ENCODE measurements around the gene EIF5.
A peak's percentile ranks its signal among the peaks of the same experiment; 100 is the strongest.

EIF5 gene

DNA sequence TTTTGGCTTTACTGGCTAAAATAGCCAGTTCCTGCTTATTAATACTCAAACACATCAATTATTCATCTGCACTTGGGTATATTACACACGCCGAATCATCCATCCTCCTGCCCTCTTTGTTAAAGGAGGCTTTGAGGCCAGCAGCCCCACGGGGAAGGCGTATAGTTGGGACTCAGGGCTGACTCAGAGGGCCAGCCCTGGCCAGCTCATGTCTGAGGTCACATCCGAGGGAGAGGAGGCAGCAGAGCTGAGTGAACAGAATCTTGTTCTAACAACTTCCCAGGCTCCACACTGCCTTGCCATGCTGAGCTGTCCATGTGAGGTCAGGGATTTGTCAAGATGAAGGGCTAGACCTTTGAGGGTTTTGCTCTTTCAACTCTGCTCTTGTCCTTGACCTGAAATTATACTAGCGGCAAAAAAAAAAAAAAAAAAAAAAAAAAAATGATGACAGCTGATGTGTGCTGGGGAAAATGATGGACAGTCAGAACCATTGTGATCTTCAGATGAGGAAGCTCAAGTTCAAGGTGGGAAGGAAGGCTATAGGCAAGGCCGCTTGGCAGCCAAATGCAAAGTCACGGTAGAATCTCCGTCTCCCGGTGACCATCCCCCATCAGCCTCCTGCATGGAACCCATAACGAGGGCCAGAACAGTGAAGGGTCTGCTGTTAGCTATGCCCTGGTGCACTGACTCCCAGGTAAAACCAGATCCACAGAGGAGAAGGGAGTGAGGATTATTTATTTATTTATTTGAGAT, 38.7 kb downstream of the EIF5 start:
- DNase-seq = no peak

DNA sequence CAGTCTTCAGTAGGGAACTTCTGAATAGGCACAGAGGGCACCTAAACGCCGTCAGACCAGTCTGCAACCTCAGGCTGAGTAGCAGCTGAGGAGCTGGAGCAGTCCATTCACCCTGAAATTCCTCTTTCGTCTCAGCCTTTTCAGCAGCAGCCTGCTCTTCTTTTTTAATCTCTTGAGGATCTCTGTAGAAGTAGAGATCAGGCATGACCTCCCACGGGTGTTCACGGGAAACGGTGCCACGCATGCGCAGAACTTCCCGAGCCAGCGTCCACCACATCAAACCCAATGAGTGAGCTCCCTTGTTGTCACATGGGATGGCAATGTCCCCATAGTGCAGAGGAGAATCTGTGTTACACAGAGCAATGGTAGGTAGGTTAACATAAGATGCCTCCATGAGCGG, 40.1 kb downstream of the EIF5 start:
- DNase-seq = no peak

DNA sequence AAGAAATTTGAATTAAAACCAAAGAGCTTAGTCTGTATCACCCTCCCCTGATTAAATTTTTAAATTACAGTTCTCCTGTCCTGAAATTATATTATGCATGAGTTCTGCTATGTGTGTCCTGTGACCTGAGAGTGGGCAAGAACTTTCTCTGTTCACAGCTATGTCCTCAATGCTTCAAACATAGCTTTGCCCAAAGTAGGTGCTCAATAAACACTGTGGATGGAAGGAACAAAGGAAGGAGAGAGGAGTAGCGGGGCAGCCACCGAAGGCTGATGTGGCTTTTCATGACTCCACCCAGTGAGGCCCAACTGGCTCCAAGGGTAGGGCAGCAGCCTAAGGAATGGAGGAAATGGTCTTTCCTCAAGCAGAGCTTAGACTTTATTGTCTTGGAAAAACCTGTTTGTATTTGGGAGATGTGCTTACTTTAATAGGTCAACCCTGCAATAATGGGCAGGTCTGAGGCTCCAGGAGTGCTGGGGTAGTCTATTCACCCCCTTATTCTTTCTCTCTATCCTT, 43.5 kb downstream of the EIF5 start:
- DNase-seq = no peak

DNA sequence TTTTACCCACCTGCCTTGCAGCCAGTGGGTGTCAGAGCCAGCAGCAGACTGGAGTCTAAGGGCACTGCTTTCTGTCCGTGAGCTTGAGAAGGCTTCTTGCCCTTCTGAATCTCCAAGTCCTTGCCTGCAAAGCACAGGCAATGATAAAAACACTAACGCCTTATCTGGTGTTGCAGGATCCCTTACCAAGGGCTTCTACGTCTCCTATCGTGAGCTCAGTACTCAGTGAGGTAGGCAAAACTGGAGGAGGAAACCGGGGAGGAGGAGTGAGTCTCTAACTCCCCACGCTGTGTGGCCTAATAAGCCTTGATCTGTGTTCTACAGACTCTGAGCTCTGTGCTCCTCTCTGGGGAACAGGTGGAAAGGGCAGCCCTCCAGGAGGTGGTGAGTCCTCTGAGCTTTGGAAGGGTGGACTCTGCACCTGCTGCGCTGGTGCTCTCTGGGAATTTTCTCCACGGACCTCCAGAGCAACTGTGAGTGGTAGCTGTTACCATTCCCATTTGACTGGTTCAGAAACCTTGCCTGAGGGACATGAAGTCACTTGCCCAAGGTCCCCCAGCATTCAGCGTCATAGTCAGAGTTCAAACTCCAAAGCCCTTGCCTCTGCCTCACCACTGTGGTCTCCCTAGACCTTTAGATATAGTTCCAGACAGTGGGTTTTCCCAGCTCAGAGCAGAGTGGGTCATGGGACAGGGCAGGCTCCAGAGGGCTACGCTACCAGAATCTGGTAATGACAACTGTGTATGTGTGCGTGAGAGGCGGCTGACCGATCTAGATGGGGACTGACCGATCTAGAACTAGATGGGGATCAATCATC, 44.2 kb downstream of the EIF5 start:
- no peak for DNase-seq

DNA sequence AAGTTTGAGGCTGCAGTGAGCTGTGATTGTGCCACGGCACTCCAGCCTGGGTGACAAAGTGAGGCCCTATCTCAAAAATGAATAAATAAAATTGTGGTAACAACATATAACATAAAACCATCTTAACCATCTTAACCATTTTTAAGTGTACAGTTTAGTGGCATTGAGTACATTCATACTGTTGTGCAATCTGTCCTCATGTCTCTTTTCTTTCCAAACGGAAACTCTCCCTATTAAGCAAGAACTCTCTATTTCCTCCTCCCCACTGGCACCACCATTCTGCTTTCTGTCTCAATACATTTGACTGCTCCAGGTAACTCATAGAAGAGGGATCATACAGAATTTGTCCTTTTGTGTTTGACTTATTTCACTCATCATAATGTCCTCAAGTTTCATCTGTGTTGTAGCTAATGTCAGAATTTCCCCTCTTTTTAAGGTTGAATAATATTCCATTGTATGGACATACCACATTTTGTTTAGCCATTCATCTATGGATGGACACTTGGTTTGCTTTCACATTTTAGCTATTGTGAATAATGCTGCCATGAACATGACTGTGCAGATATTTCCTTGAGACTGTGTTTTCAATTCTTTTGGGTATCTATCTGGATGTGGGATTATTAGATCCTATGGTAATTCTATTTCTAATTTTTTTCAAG, 46.8 kb downstream of the EIF5 start:
- DNase-seq = no peak

DNA sequence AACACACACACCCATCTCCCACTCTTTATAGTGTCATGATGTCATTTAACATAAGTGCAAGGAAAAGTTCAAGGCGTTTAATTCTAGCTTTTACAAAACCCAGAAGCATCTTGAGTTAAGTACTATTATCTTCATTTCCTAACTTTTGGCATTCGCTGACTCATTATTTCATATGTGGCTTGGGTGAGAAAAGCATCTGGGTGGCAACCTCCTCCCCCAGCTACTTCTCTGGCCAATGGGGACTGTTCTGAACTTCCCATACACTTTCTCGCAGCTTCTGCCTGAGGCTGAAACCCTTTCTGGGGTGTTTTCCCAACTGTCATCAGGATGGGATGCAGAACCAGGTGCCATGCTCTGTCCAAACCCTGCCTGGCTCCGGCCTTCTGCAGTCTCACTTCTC, 48.3 kb downstream of the EIF5 start:
- DNase-seq = no peak

DNA sequence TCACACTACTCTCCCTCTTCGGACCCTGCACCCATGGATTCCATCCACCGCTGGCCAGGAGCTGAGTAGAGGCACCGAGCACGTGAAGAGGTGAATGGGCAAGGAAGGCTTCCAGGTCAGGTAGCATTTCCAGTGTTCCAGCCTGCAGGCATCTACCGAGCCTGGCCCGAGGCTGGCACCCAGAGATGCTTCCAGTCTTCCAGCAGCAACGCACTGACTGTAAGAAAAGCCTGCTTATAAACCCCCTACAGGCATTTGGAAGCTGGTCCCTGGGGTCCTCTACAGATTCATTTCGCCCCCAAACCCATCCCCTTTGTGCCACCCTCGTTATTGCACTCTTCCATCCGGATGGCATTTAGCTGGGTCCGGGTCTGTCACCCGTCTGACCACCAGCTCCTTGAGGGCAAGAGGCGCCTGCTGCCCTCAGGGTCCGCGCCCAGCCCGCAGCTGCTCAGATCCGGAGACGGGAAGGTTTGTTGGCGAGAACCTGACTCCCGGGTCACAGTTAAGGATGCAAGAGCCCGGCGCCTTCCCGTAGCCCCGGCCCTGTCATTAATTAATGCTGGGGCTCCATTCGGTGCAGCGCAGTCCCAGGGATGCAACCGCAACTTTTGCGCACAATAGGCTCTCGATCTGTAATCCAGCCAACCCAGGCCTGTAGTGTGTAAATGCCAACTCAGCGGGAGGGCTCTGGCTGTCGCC, 50.6 kb downstream of the EIF5 start:
- DNase-seq = no peak

DNA sequence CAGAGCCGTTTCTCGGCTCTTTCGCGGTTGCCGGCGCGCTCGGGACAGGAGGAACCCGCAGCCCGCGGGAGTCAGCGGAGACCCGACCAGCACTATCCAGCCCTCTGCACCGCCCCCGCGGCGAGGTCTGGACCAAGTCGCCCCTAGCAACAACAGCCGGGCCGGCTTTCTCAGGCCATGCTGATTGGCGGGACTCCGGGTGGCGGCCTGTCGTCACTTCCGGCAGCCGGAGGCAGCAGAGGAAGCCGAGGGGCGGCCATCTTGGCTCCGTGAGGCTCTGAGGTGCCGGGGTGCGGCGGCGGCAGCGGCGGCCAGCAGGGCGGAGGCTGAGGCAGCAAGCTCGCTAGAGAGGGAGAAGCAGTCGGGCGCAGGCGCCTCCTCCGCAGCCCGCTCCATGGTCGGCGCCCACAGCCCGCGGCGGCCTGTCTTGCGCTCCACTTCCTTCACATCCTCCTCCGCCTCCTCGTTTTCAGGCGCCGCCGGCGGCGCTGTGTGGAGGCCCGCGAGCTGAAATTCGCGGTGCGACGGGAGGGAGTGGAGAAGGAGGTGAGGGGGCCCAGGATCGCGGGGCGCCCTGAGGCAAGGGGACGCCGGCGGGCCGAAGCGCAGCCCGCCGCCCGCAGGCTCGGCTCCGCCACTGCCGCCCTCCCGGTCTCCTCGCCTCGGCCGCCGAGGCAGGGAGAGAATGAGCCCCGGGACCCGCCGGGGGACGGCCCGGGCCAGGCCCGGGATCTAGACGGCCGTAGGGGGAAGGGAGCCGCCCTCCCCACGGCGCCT, 51.3 kb downstream of the EIF5 start, which contains the start of gene MARK3:
Gene MARK3, plus strand, starts transcription at position 264 of the 777 bp plus-strand sequence. CDS start 615 bp downstream, outside the sequence.
- peak; percentile 91 for DNase-seq

DNA sequence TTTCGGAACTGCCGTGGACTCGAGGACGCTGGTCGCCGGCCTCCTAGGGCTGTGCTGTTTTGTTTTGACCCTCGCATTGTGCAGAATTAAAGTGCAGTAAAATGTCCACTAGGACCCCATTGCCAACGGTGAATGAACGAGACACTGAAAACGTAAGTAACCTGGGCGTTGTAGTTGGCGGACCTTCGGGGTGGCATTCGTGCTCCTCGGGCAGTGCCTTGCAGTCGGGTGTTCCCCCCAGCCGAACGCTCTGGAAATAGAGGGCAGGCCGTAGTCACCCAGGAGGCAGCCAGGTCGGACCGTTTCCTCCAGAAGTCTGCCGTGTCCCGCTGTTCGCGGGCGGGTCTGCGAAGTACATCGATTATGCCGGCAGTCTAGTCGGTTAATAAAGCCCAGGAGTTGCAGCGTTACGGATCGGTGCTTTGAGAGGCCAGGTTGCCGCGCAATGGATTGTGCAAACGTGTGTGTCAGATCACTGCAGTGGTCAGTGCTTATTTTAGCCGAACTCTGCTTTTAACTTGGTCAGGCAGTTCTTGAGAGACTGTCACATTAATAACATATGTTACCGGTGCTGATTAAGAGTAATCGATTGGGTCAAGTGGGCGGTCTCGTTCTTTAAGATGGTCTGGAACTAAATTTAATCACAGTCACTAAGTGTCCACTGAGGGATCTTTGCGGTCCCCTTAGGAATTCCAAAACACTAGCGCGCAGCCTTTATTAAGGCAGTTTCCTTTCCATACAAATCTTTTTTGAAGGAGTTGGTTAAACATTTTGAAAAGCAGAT, 52.1 kb downstream of the EIF5 start:
- peak; percentile 35 for DNase-seq

DNA sequence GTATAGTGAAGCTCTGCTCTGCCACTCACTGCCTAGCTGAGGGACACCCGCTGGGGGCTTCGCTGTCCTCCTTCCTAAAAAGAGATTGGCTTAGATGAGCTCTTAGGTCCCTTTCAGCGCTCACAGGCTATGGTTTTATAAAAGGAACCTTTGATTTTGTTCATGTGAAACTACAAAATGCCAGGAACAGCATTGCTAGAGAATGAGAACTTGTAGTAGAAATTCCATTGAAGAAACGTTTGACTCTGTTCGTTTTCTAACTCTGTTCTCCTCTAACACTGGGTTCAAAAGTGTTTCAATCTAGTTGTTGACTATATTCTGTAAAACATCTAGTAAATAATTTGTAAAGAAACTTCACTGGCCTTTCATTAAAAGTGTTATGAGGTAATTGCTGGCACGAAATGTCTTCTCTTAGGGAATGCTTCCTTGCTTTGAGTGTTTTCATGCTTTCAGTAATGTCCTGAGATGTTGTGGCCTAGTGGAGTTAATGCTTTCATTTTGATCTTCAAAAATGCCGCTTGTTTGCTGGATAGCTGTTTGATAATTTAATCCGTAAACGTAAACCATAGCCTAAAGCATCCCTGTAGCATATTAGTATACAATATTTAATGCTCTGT, 52.8 kb downstream of the EIF5 start:
- DNase-seq = peak; percentile 43

DNA sequence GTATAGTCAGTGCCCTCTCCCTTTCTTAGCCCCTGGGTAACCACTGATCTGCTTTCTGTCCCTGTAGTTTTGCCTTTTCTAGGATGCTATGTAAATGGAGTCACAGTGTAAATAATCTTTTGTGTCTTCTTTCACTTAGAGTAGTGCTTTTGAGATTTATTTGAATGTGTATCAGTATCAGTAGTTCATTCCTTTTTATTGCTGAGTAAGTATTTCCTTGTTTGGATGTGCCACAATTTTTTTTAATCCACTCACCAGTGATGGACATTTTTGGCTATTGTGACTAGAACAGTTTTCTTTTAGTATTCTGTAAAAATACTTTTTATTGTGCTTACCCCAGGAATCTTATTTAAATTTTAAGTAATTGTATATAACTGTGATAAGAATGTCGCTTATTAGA, 54.6 kb downstream of the EIF5 start:
- DNase-seq = no peak

DNA sequence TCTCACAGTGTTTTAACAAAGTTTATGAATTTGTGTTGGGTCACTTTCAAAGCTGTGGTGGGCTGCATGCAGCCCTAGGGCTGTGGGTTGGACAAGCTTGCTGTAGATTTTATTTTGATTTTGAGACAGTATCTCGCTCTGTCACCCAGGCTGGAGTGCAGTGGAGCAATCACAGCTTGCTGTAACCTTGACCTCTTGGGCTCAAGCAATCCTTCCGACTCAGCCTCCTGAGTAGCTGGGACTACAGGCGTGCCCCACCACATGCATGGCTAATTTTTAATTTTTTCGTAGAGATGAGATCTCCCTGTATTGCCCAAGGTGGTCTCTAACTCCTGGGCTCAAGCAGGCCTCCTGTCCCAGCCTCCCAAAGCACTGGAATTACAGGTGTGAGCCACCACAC, 56.6 kb downstream of the EIF5 start:
- DNase-seq = no peak

DNA sequence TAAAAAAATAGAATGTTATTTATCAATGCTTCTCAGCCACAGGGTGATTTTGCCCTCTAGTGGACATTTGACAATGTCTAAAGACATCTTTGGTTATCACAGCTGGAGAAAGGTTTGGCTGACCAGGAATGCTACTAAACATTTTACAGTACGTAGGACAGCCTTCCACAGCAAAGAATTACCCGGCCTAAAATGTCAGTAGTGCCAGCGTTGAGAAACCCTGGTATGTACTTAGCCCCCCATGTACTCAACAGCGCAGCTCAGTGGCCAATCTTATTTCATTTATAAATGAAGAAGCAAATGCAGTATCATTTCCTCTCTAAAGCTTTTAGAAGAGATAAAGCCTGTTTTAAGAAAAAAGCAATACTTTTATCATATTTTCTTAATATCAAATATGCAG, 57.0 kb downstream of the EIF5 start:
- DNase-seq = peak; percentile 64

DNA sequence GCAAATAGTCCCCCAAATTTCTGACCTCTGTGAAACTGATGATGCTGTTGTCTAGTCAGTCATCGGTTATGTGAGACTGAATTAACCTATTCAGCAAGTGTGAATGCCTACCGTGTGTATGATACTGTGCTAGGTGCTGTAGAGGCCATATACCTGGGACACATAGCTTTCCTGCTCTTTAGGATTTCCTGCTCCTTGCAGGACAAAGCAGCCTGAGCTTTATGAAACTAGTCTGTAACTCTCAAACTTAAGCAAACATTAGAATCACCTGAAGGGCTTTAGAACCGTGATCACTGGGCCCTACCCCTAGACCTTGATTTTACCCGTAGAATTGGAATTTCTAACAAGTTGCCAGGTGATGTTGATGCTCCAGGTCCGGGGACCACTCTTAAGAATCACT, 58.1 kb downstream of the EIF5 start:
- DNase-seq = no peak

DNA sequence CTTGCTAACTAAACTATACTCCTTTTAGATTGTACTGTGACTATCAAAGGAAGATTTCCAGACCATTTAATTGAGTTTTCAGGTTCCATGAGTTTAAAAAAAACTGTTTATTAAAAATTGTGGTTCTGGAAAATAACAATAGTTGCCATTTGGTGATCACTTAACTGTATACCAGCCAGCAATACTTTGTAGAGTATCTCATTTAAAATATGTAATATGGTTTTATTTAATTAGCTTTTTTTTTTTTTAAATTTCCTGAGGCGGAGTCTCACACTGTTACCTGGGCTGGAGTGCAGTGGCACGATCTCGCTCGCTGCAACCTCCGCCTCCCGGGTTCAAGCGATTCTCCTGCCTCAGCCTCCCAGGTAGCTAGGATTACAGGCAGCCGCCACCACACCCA, 58.5 kb downstream of the EIF5 start:
- DNase-seq = no peak

DNA sequence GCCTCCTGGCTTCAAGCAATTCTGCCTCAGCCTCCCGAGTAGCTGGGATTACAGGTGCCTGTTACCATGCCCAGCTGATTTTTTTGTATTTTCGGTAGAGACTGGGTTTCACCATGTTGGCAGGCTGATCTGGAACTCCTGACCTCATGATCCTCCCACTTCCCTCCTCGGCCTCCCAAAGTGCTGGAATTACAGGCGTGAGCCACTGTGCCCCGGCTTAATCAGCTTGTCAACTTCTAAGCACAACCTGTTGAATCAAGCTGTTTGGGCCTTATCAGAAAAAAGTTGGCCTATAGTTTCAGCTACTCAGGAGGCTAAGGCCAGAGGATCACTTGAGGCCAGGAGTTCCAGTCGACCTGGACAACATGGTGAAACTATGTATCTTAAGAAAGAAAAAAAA, 59.0 kb downstream of the EIF5 start:
- DNase-seq = no peak

DNA sequence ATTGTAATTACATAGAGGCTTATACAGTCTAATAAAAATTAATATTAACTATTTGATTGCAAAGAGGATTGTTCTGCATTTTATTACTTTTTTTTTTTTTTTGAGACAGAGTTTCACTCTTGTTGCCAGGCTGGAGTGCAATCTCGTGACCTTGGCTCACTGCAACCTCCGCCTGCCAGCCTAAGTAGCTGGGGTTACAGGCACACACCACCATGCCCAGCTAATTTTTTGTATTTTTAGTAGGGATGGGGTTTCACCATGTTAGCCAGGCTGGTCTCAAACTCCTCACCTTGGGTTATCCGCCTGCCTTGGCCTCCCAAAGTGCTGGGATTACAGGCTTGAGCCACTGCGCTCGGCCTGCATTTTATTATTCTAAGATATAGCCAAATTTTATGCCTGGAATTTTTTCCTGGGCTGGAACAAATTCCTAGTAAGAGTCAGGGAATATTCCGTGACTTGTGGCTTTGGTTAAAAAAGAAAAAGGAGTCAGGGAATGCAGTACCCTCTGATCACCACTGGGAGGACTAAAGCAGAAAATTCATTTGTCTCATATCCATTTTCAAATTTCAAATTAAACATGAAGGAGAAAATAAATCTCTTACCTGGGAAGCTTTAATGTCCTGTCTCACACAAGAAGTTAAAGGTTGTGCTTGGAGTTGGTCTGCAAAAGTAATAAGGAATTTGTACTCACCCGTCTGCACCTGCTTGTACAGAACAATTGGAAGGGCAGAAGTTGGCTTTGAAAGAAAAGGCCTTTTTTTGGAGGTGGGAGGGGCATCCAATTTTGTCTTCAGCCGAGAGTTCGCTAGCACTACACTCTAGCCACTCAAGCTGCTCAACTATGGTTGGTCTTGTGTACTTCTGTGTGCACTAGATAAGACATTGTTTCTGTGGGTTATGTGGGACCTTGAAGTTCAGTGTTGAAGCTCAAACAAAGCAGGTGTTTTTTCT, 59.9 kb downstream of the EIF5 start:
- DNase-seq = no peak
